Measurements from ENCODE around the gene MICU1. TPM values are rescaled to one million over a fixed set of nuclear protein-coding genes. Genes with fewer than 3 reads are reported as not detected.

Gene MICU1
- total and polyA plus RNA-seq, 3 donors from 2014 or later = 34.7 to 42.7 (median 38.9) TPM

GRCh38 chr10:72379776-72380175 is 246.1 kb downstream of the MICU1 start:
- WGBS, 2 donors = 54 to 78% methylated on average over 2 of the region's 2 CpGs
- Histone ChIP-seq H3K9me3 (no peaks in the 10 kb centered on the region), H3K27me3 (no peaks in the 10 kb centered on the region), H3K4me1 (no peaks in the 10 kb centered on the region), H3K36me3 (ENCODE audit: low read depth, missing control alignments) (no peaks in the 10 kb centered on the region), H3K4me3 (no peak overlapping the region), H3K27ac (no peak overlapping the region)
- intact Hi-C loops (cut with DNase I; ENCODE audit: low total_unique reads) = no loop called here
- TF ChIP-seq POLR2A (IDR thresholded peaks at IDR 0.05) (no peak), CTCF (IDR thresholded peaks at IDR 0.05) (no peak)
- DNase-seq = no peak

- no peak for TF ChIP-seq CTCF (IDR thresholded peaks at IDR 0.05)
- no peak for TF ChIP-seq POLR2A (IDR thresholded peaks at IDR 0.05)
- no peak for DNase-seq
- H3K27ac ChIP-seq = no peak overlapping the region
- H3K27me3 ChIP-seq = no peaks in the 10 kb centered on the region
- H3K4me3 ChIP-seq = no peak overlapping the region
- intact Hi-C loops (cut with DNase I; ENCODE audit: low total_unique reads) = no loop called here
- 87 to 96% methylated on average over 2 of the region's 2 CpGs for WGBS, 2 donors
- no peaks in the 10 kb centered on the region for H3K4me1 ChIP-seq
- no peaks in the 10 kb centered on the region for H3K36me3 ChIP-seq (ENCODE audit: low read depth, missing control alignments)
- H3K9me3 ChIP-seq = no peaks in the 10 kb centered on the region
Observed at GRCh38 chr10:72379062-72379461, 246.8 kb downstream of the MICU1 start.

GRCh38 chr10:72375585-72375984 is 250.3 kb downstream of the MICU1 start:
- Histone ChIP-seq H3K4me3 (no peak overlapping the region), H3K4me1 (no peaks in the 10 kb centered on the region), H3K27ac (no peak overlapping the region), H3K36me3 (ENCODE audit: low read depth, missing control alignments) (no peaks in the 10 kb centered on the region), H3K27me3 (no peaks in the 10 kb centered on the region), H3K9me3 (no peaks in the 10 kb centered on the region)
- WGBS, 2 donors = 76 to 83% methylated on average over 5 of the region's 5 CpGs
- DNase-seq = peak; percentile 68
- TF ChIP-seq CTCF (IDR thresholded peaks at IDR 0.05) (peak in 1 of 3 experiments; percentile 20), POLR2A (IDR thresholded peaks at IDR 0.05) (no peak)
- intact Hi-C loops (cut with DNase I; ENCODE audit: low total_unique reads) = no loop called here

GRCh38 chr10:72375173-72375572 is 250.7 kb downstream of the MICU1 start:
- no peaks in the 10 kb centered on the region for H3K36me3 ChIP-seq (ENCODE audit: low read depth, missing control alignments)
- no peak for TF ChIP-seq POLR2A (IDR thresholded peaks at IDR 0.05)
- TF ChIP-seq CTCF (IDR thresholded peaks at IDR 0.05) = no peak
- H3K4me1 ChIP-seq = no peaks in the 10 kb centered on the region
- no peak for DNase-seq
- WGBS, 2 donors = 75 to 79% methylated on average over 3 of the region's 3 CpGs
- no peaks in the 10 kb centered on the region for H3K9me3 ChIP-seq
- intact Hi-C loops (cut with DNase I; ENCODE audit: low total_unique reads) = no loop called here
- no peak overlapping the region for H3K4me3 ChIP-seq
- no peaks in the 10 kb centered on the region for H3K27me3 ChIP-seq
- no peak overlapping the region for H3K27ac ChIP-seq

- H3K4me3 ChIP-seq = no peak overlapping the region
- no peaks in the 10 kb centered on the region for H3K36me3 ChIP-seq (ENCODE audit: low read depth, missing control alignments)
- intact Hi-C loops (cut with DNase I; ENCODE audit: low total_unique reads) = no loop called here
- DNase-seq = no peak
- no peaks in the 10 kb centered on the region for H3K9me3 ChIP-seq
- no peaks in the 10 kb centered on the region for H3K4me1 ChIP-seq
- H3K27ac ChIP-seq = no peak overlapping the region
- H3K27me3 ChIP-seq = no peaks in the 10 kb centered on the region
- TF ChIP-seq POLR2A (IDR thresholded peaks at IDR 0.05) (no peak), CTCF (IDR thresholded peaks at IDR 0.05) (no peak)
Observed at GRCh38 chr10:72370201-72370722, 255.6 kb downstream of the MICU1 start.
